HG02763 (cell line): ENCODE measurements around the gene C11orf21.
"Not testable (repeated sequence)": the region's sequence is repeated elsewhere in the genome, so short reads cannot be mapped to it uniquely, and the experiment has no call there.

ENCODE experiments used
- ATAC-seq: cut with Tn5 transposase; IDR thresholded peaks from one replicate; pipeline ENCODE4 v1.9.1; 2021; ENCODE audit warnings: mild to moderate bottlenecking, moderate library complexity; ENCODE audit not compliant: unreplicated experiment

The C11orf21 gene

DNA sequence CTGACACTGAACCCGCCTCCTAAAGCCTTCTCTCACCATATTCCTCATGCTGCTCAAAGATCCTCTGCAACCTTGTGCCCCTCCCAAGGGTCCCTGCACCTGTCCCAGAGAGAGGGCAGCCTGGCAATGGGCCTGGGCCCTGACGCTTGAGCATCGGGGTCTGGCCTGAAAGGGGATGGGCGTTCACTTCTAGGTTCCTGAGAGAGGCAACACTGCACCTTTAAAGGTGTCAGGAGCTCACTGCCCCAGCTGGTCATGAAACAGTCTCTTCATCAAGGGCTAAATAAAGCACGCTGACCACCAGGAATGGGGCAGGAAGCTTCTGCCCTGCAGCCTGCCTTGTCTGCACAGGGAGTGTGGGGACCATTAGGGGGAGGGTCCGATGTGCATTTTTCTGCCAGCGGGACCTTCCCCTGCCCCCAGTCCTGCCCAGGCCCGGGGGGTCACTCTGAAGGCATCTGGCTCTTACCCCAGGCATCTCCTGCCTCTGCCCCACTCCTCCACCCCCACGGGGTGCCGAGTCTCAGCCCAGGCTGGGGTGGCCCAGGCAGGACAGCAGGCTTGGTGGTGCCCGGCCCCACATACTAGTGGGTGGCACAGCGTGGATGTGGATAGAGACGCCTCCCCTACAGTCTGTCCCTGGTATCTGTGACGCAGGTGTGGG lies 3.5 kb downstream of the C11orf21 start:
- no peak for ATAC-seq

DNA sequence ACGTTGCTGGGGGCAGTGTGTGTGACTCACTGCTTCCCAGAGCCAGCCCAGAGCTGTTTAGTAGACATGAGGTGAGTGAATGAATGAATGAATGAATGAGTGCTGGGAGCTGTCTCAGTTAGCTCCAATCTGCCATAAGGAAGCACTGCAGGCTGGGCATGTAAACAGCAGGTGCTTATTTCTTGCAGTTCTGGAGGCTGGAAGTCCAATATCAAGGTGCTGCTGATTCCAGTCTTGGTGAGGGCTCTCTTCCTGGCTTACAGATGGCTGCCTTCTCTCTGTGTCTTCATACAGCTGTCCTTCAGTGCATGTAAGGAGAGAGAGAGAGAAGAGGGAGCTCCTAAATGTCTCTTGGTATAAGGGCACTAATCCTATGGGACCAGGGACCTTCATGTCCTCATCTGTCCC lies 4.1 kb downstream of the C11orf21 start:
- ATAC-seq, result no peak

DNA sequence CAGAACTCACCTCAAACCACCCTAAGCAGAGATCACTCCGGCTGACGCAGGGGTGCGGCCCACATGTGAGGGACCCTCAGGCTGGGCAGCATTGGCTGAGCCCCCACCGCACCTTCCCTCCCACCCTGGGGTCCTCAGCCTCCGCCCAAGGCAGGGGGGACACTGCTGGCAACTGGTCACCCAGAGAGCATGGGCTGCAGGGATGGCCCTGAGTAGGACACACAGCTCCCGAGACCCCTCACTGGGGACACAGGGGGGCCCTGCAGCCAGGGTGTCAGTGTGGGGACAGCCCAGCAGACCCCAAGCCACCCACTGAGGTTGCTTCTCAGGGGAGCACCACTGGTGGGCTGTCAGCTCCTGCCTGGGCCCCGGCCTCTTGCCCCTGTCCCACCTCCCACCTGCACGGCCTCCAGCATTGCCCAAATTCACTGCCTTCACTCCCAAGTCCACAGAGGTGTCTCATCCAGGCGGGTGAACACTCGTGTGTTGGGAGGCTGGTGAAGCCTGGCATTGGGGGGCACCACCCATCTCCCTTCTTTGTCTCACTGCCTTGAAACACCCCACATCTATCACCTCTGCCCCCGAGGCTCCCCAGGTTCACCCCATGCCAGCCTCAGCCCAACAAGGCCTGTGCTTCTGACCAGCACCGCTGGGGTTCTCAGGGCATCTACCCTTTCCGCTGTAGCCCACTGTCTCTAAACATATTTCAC lies 4.7 kb downstream of the C11orf21 start:
- ATAC-seq, result no peak

DNA sequence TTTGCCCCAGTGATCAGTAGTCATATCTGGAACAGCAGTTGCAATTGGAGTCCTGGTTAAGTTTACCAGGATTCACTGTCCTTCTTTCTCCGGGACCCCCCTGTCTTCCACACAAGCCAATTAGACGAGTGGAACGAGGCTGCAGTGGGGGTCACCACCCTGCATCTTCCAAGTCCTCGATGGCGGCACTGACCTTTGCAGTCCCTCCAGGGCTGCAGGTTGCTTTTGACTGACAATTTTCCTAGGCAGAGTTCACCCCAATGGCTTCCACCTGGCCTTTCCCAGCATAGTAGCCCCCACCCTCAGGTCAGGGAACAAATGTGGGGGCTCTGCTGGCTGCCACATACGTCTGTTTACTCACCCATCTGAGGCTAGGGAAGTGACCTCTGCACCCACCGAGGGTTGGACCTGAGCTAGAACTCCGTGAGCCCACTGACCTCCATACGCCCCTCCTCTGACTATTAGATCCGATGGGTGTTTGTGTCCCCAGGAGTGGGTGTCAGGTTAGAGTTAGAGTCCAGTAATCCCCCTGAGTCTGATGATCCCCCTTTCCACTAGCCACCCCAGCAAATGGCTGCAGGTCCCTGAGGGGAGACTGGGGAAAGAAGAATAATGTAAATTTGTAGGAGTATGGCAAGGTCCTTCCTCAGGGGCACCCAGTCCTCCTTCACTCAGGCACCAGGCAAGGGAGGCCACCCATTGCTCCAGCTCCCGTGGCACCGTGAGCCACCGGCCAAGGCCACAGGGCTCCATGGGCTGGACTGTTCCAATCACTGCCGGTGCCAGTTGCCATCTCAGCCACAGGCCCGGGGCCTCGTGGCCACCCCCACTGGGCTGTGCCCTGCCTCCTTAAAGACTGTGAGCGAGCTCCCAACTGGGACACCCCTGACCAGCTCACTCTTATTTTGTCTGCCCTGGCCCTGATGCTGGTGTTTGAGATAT lies 5.5 kb downstream of the C11orf21 start:
- no peak for ATAC-seq

DNA sequence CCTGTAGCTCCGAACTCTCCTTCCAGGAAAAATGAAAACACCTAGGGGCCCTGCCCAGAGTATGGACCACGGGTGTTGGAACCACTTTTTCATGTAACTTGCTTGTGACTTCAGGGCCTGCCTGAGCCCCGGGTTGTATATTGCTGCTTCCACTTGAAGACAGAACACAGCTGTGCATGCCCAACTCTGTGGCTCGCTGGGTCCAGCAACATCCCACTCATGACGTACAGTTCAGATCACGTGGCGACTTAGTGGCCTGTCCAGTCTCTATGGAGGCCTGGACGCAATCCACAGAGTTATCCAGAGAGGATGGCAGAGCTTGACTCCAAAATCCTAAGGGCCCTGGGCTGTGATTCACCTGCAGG lies 6.8 kb downstream of the C11orf21 start:
- no peak for ATAC-seq

DNA sequence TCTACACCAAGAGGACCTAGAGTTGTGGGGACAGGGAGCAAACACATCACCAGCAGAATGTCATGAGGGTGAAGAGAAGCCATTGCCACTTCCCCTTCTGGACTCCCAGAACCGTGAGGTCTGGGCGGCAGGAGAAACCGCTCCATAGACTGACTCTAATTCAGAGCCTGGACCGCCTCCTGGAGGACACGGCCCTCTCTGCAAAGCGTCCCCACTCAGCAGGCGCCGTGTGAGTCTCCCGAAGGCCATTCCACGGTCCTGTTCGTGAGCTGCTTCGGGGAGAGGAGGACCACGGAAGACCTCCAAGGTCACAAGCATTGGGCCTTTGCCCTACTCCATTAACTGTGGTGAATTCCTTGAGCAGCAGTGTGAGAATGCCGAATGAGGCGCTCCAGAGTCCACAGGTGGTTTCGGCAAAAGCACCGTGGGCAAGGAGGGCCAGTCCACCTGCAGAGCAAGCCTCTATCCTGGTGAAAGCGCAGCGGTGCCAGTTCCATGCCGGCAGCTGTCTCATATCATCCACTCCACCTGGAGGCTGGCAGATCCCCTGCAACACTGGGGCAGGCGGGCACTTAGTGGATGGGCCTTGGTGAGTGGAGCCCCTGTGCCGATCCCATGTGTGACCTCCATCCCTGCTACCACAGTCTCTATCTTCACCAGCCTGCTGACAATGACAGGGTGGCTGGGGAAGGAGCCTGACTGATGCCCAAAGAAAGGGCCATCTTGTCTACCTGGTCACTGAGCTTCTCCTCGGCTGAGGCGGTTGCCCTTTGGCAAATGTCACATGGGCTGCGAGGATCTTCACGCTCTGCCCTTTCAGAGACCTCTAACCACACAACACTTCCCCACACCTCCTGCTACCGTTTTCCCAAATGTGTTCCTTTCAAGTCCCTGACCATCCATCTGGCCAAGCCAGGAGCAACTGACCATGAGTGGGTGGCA lies 7.5 kb downstream of the C11orf21 start:
- ATAC-seq, result no peak

DNA sequence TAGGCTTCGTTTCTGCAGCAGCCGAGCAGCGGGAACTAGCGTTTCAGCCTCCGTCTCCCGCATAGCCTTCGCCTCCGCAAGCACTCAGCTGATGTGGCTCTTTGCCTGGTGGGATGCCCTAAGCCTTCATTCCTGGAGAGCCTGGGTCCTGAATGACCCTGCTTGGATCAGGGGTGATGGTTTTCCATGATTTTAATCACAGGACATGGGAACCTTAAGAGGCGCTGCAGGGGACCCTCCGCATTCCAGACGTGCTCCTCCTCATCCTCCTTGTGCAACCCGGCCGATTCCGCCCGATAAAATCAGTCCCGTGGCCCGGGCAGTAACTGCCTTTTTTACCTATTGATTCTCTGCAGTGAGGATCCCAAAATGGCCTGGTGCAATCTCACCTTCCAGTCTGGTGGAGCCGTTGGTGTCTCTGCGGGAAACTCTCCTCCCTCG lies 8.2 kb downstream of the C11orf21 start:
- no peak for ATAC-seq

DNA sequence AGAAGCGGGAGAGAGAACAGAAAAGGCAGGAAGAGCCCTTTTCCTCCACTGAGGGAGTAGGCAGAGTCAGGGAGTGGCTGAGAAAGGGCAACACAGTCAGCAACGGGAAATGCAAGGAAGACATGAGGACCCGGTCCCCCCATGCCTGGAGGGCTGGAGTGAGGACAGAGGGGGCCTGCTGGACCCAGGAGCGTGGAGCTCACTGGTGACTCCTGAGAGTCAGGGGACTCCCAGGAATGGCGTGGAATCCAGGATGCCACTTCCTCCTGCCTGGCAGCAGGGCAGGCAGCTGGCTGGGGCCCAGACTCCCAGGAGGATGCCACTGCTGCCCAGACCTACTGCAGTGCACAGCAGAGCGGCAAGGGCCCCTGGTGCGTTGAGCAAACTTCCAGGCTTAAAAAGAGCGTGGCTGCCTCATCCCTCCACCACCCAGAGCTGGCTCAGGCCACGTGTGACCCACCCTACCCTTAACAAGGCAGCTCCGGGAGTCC lies 11.3 kb downstream of the C11orf21 start:
- no peak for ATAC-seq

DNA sequence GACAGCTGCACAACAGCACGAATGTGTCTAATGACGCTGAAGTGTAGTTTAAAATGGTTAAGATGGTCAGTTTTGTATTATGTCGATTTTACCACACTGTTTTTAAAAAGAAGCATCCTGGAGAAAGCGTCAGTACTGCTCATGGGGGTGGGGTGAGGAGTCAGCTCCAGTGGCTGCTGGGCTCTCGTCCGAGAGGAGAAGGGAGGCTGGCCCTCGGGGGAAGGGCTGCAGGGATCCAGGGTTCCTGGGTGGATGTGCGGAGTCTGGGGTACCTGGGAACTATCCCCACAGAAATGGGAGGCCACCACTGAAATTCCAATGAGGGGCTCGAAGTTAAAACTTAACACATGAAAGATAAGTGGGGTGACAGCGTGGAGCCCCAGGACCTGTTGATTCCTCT lies 11.9 kb downstream of the C11orf21 start:
- no peak for ATAC-seq

DNA sequence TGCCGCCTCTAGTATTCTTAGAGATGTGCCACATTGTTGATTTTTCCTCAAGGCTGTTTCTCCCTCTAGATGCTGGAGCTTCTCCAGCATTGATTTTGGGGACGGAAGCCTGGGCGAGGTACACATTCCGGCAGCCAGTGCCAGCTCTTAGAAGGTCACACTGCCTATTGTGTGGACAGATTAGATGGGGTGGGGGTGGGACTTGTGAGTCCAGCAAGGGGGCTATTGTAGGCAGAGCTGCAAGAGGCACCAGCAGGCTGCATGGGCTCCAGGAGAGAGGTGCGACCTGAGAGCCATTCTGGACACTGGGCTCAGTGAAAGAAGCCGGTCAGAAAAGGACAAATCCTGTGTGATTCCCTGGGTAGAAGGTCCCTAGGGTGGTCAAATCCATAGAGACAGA lies 12.4 kb downstream of the C11orf21 start:
- ATAC-seq, result no peak

DNA sequence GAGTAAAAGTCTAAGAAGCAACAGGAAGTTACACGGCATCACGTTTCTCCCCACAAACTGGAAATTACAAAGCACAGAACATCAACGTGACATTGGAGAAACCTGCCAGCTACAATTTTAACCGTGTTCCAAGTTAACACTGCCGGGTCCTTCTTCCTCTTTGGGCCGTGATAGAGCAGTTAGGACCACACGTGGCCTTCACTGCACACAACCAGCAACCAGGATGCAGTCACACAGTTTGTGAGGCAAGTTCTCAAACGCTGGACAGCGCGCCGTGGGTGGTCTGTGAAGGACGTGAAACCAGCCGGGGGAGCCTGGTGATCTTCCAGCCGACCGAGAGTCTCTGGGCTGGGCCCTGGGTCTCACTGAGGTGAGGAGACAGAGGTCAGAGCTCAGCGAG lies 14.6 kb downstream of the C11orf21 start:
- ATAC-seq, result no peak

DNA sequence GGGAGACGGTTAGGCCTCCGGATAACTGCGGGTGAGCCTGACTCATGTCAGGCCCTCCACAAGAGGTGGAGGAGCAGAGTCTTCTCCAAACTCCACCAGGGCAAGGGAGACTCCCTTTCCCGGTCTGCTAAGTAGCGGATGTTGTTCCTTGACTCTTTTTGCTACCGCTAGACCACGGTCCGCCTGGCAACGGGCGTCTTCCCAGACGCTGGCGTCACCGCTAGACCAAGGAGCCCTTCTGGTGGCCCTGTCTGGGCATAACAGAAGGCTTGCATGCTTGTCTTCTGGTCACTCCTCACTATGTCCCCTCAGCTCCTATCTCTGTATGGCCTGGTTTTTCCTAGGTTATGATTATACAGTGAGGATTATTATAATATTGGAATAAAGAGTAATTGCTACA lies 15.4 kb downstream of the C11orf21 start:
- not testable (repeated sequence) for ATAC-seq

DNA sequence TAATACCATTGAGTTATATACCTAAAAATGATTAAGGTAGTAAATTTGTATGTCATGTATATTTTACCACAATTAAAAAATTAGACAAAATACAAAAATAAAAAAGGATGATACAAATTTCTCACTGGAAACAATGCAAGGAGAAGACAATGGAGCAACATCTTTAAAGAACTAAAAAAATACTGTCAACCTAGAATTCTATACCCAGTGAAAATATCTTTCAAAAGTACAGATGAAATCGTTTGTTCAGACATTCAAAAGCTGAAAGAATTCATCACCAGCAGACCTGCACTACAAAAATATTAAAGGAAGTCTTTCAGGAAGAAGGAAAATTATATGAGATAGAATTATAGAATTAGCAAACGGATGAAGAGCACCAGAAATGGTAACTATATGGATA lies 21.5 kb downstream of the C11orf21 start:
- ATAC-seq, result no peak

DNA sequence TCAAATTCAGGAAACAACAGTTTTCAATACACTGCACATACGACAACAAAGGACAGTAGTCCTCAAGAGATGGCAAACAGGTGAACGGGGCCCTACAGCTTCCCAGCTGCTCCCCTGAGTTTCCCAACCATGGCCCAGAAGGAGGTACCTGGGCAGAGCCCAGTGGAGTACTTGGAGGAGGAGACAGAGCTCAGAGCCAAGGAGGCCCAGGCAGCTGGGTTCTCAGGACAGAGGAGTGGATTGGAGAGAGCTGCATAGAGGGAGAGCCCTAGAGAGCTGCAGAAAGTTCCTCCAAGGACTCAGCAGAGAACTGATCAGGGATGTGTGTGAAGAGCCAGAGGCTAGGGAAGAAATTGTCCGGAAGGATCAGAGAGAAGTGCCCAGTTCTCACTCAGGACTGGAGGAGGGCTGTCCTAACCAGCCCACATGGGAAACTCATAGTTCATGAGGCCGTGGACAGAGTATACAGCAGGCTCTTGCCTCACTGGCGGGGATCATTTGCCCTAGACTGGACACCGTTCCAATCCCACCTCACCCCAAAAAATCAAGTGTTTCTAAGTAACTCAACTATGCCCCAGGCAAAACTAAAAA lies 23.7 kb downstream of the C11orf21 start:
- ATAC-seq, result no peak

DNA sequence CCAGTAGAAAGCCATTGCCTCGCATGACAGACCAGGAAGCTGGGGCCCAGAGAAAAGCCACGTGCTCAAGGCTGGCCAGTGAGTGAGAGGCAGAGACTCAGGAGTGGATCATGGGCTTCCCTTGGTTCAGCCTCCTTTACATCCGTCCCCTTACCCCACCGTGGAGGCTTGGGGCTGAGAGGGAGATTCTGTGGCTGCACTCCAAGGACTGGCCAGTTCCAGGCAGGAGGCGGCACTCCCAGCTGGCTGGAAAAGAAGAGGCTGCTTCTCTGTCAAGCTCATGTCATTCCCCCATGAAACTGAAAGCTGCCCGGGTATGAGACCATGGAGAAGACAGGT lies 24.7 kb downstream of the C11orf21 start:
- no peak for ATAC-seq

DNA sequence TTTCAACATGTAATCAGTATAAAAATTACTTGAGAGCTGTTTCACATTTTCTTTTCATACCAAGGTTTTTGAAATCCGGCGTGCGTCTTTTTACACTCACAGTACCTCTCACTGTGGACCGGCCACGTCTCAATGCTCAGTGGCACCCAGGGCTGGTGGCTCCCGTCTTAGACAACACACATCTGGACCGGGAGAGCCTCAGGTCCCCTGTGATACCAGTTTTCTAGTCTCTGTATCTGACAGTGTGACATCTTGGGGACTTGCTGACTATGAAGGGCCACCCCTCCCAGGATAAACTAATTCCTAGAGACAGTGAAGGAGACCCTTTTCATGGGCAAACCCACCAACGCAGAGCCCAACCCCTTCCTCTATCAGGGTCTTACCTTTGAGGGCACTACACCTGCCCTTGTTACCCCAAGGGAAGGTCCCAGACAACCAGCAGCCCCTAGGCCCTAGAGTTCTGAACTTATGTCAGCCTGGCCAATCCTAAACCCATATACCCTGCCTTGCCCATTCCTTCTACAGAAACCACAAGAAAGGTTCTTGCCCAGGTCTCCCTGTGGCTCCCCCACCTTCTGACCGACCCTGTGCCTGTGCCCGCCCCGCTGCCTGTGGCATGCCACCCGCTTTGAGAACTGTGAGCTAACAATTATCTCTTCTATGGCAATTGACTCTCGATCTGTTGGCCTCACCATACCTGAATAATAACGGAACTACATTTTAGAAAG lies 25.3 kb downstream of the C11orf21 start:
- ATAC-seq, result no peak

DNA sequence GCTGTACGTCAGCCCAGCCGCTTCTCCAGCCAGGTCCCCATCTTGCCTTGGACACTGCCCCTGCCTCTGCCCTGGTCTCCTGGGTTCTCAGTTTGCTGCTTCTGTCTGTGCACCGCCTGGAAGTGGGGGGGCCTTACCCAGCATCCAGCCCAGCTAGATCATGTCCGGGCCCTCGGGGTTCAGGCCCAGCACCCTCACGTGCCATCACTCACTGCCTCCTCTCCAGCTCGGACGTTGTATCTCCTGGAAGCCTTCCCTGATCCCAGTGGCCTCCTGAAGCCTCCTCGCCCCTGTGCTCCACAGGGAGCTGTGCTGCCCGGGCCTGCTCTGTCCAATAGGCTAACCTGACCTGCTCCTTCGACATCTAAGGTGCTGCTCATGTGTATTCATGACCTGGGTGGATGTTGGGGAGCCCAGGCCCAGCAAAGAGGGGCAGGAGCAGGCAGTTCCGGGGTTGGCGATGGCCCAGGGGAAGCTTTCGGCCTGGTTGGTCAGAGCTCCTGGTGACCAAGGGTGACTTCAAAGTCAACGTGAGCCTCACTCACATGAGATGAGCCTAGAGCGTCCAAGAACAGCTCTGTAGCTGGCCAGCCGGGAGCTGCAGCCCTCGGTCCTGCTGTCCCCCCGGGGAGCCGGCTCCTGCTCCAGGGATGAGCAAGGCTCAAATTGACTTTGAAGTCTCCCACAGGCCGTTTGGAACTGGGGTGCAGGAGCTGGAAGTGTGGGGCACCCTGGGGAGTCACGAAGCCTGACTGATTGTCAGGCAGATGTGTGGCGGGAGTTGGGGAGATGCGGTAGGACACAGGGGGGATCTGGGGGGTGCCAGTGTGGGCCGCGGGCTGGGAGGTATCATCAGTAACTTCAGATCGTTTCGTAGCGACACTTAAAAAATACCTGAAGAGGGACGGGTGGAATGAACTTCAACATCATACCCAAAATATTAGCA lies 26.1 kb downstream of the C11orf21 start:
- ATAC-seq, result no peak

DNA sequence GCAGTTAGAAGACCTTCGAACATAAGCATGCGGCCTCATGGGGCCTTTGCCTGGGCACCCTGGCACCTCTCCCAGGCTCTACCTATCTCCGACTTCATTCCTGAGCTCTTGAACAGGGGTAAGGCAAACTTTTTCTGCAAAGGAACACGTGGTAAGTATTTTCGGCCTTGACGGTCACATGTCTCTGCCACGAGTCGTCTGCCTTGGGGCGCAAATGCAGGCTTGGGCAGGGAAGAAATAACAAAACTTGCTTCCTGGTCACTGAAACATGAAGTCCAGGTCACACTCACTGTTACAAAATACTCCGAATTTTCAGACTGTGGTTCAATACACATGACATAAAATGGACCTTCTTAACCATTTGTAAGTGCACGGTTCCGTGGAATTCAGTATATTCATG lies 27.9 kb downstream of the C11orf21 start:
- ATAC-seq, result no peak
